ENCODE results near the gene NELL2. TPM values are rescaled to one million over a fixed set of nuclear protein-coding genes. Genes with fewer than 3 reads are reported as not detected.
"Not testable (repeated sequence)": the region's sequence is repeated elsewhere in the genome, so short reads cannot be mapped to it uniquely, and the experiment has no call there.

Gene NELL2
- total RNA-seq, 1 donor from 2014 or later, result 10.2 TPM

- Mint-ChIP-seq H3K4me1 (ENCODE audit: low read depth) (peaks cover 61% of the 10 kb centered on the region), H3K4me3 (ENCODE audit: low read depth) (no peak overlapping the region), H3K9me3 (no peaks in the 10 kb centered on the region), H3K27me3 (ENCODE audit: low read depth) (no peaks in the 10 kb centered on the region), H3K27ac (peak overlapping the region; percentile 3), H3K36me3 (ENCODE audit: low read depth) (peaks cover 7% of the 10 kb centered on the region)
- intact Hi-C loops (cut with micrococcal nuclease), result loop anchor here (10.0 kb wide), 1 partner anchor 395 kb away; no protein-coding TSS in a partner anchor
- no peak for DNase-seq (ENCODE audit: low spot score)
Observed at GRCh38 chr12:44839785-44840184, 36.3 kb downstream of the NELL2 start.

- intact Hi-C loops (cut with micrococcal nuclease), result no loop called here
Observed at GRCh38 chr12:44837114-44837755, 38.9 kb downstream of the NELL2 start.

GRCh38 chr12:44835641-44836379 lies 40.3 kb downstream of the NELL2 start:
- no peak for DNase-seq (ENCODE audit: low spot score)
- Mint-ChIP-seq H3K27me3 (ENCODE audit: low read depth) (no peaks in the 10 kb centered on the region), H3K4me3 (ENCODE audit: low read depth) (no peak overlapping the region), H3K27ac (peak overlapping the region; percentile 72), H3K4me1 (ENCODE audit: low read depth) (peaks cover 52% of the 10 kb centered on the region), H3K9me3 (no peaks in the 10 kb centered on the region), H3K36me3 (ENCODE audit: low read depth) (no peaks in the 10 kb centered on the region)
- intact Hi-C loops (cut with micrococcal nuclease), result no loop called here

More at GRCh38 chr12:44837114-44837755, 38.9 kb downstream of the NELL2 start:
- Mint-ChIP-seq H3K9me3 (no peaks in the 10 kb centered on the region), H3K36me3 (ENCODE audit: low read depth) (peaks cover 4% of the 10 kb centered on the region), H3K4me1 (ENCODE audit: low read depth) (peaks cover 52% of the 10 kb centered on the region), H3K27ac (no peak overlapping the region), H3K27me3 (ENCODE audit: low read depth) (no peaks in the 10 kb centered on the region), H3K4me3 (ENCODE audit: low read depth) (no peak overlapping the region)
- no peak for DNase-seq (ENCODE audit: low spot score)

GRCh38 chr12:44834996-44835395 lies 41.1 kb downstream of the NELL2 start:
- intact Hi-C loops (cut with micrococcal nuclease); H3K36me3 Mint-ChIP-seq (ENCODE audit: low read depth); DNase-seq (ENCODE audit: low spot score); H3K27me3 Mint-ChIP-seq (ENCODE audit: low read depth); H3K4me3 Mint-ChIP-seq (ENCODE audit: low read depth); H3K9me3 Mint-ChIP-seq: not testable (repeated sequence)
- H3K4me1 Mint-ChIP-seq (ENCODE audit: low read depth), result peaks cover 50% of the 10 kb centered on the region
- peak overlapping the region; percentile 72 for H3K27ac Mint-ChIP-seq

GRCh38 chr12:44833561-44833960 lies 42.6 kb downstream of the NELL2 start:
- no peak overlapping the region for H3K27ac Mint-ChIP-seq
- no peaks in the 10 kb centered on the region for H3K27me3 Mint-ChIP-seq (ENCODE audit: low read depth)
- intact Hi-C loops (cut with micrococcal nuclease), result no loop called here
- no peak overlapping the region for H3K4me3 Mint-ChIP-seq (ENCODE audit: low read depth)
- H3K9me3 Mint-ChIP-seq, result no peaks in the 10 kb centered on the region
- H3K36me3 Mint-ChIP-seq (ENCODE audit: low read depth), result no peaks in the 10 kb centered on the region
- H3K4me1 Mint-ChIP-seq (ENCODE audit: low read depth), result peaks cover 52% of the 10 kb centered on the region
- no peak for DNase-seq (ENCODE audit: low spot score)

- Mint-ChIP-seq H3K4me1 (ENCODE audit: low read depth) (peaks cover 42% of the 10 kb centered on the region), H3K27ac (no peak overlapping the region), H3K36me3 (ENCODE audit: low read depth) (no peaks in the 10 kb centered on the region), H3K4me3 (ENCODE audit: low read depth) (no peak overlapping the region), H3K9me3 (peaks cover 6% of the 10 kb centered on the region), H3K27me3 (ENCODE audit: low read depth) (no peaks in the 10 kb centered on the region)
- no peak for DNase-seq (ENCODE audit: low spot score)
- intact Hi-C loops (cut with micrococcal nuclease), result no loop called here
Observed at GRCh38 chr12:44830566-44831055, 45.5 kb downstream of the NELL2 start.

GRCh38 chr12:44829045-44829444 lies 47.1 kb downstream of the NELL2 start:
- H3K36me3 Mint-ChIP-seq (ENCODE audit: low read depth), result no peaks in the 10 kb centered on the region
- peaks cover 6% of the 10 kb centered on the region for H3K9me3 Mint-ChIP-seq
- peak overlapping the region; percentile 17 for H3K27ac Mint-ChIP-seq
- intact Hi-C loops (cut with micrococcal nuclease), result loop anchor here (5.0 kb wide), 1 partner anchor 48 kb away; the partner anchor contains the start of gene NELL2
- peaks cover 35% of the 10 kb centered on the region for H3K4me1 Mint-ChIP-seq (ENCODE audit: low read depth)
- DNase-seq (ENCODE audit: low spot score), result no peak
- no peak overlapping the region for H3K4me3 Mint-ChIP-seq (ENCODE audit: low read depth)
- no peaks in the 10 kb centered on the region for H3K27me3 Mint-ChIP-seq (ENCODE audit: low read depth)

- intact Hi-C loops (cut with micrococcal nuclease), result loop anchor here (1.0 to 5.0 kb wide), 2 partner anchors 20 to 49 kb away; partner anchors contain the start of gene NELL2
- DNase-seq (ENCODE audit: low spot score), result no peak
- Mint-ChIP-seq H3K4me1 (ENCODE audit: low read depth) (peaks cover 33% of the 10 kb centered on the region), H3K27me3 (ENCODE audit: low read depth) (no peaks in the 10 kb centered on the region), H3K27ac (peak overlapping the region; percentile 72), H3K4me3 (ENCODE audit: low read depth) (peak overlapping the region; percentile 30), H3K9me3 (peaks cover 6% of the 10 kb centered on the region), H3K36me3 (ENCODE audit: low read depth) (no peaks in the 10 kb centered on the region)
Observed at GRCh38 chr12:44827832-44828438, 48.2 kb downstream of the NELL2 start.

- H3K36me3 Mint-ChIP-seq (ENCODE audit: low read depth); H3K4me3 Mint-ChIP-seq (ENCODE audit: low read depth); DNase-seq (ENCODE audit: low spot score); H3K27me3 Mint-ChIP-seq (ENCODE audit: low read depth); H3K9me3 Mint-ChIP-seq; H3K27ac Mint-ChIP-seq; intact Hi-C loops (cut with micrococcal nuclease): not testable (repeated sequence)
- H3K4me1 Mint-ChIP-seq (ENCODE audit: low read depth), result peaks cover 21% of the 10 kb centered on the region
Observed at GRCh38 chr12:44821702-44822101, 54.4 kb downstream of the NELL2 start.

- Mint-ChIP-seq H3K9me3 (no peaks in the 10 kb centered on the region), H3K4me3 (ENCODE audit: low read depth) (no peak overlapping the region), H3K36me3 (ENCODE audit: low read depth) (no peaks in the 10 kb centered on the region), H3K27ac (no peak overlapping the region), H3K4me1 (ENCODE audit: low read depth) (peaks cover 24% of the 10 kb centered on the region), H3K27me3 (ENCODE audit: low read depth) (no peaks in the 10 kb centered on the region)
- no peak for DNase-seq (ENCODE audit: low spot score)
- intact Hi-C loops (cut with micrococcal nuclease), result no loop called here
Observed at GRCh38 chr12:44819884-44820283, 56.2 kb downstream of the NELL2 start.

GRCh38 chr12:44817687-44818086 lies 58.4 kb downstream of the NELL2 start:
- no peaks in the 10 kb centered on the region for H3K36me3 Mint-ChIP-seq (ENCODE audit: low read depth)
- no peak overlapping the region for H3K27ac Mint-ChIP-seq
- DNase-seq (ENCODE audit: low spot score), result no peak
- intact Hi-C loops (cut with micrococcal nuclease), result no loop called here
- H3K4me1 Mint-ChIP-seq (ENCODE audit: low read depth), result peaks cover 27% of the 10 kb centered on the region
- H3K4me3 Mint-ChIP-seq (ENCODE audit: low read depth), result no peak overlapping the region
- no peaks in the 10 kb centered on the region for H3K9me3 Mint-ChIP-seq
- no peaks in the 10 kb centered on the region for H3K27me3 Mint-ChIP-seq (ENCODE audit: low read depth)

- no peak overlapping the region for H3K27ac Mint-ChIP-seq
- H3K36me3 Mint-ChIP-seq (ENCODE audit: low read depth), result no peaks in the 10 kb centered on the region
- peaks cover 34% of the 10 kb centered on the region for H3K4me1 Mint-ChIP-seq (ENCODE audit: low read depth)
- no peaks in the 10 kb centered on the region for H3K9me3 Mint-ChIP-seq
- intact Hi-C loops (cut with micrococcal nuclease), result no loop called here
- H3K27me3 Mint-ChIP-seq (ENCODE audit: low read depth), result no peaks in the 10 kb centered on the region
- H3K4me3 Mint-ChIP-seq (ENCODE audit: low read depth), result no peak overlapping the region
- no peak for DNase-seq (ENCODE audit: low spot score)
Observed at GRCh38 chr12:44816446-44817017, 59.6 kb downstream of the NELL2 start.

Measured in activated T-helper 2 cell treated with anti-CD3 and anti-CD28 coated beads, Interferon-gamma antibody, Interleukin-2, Interleukin-4, amounts not matched to agents 10 μg/mL and 5 μg/mL and 100 μg/mL, durations not matched to agents 14 hours and 24 hours and 36 hours (primary cell).